NK-92 treated with Interleukin-12 subunit alpha and Interleukin-12 subunit beta, amount 100 ng/mL, for 24 hours (cell line): Measurements from ENCODE around the gene HOXA6.
A peak's percentile ranks its signal among the peaks of the same experiment; 100 is the strongest.

Experiments used
- DNase-seq: peaks from one replicate; lab custom pipeline; 2025; lab: John Stamatoyannopoulos, UW

HOXA6 gene

DNA sequence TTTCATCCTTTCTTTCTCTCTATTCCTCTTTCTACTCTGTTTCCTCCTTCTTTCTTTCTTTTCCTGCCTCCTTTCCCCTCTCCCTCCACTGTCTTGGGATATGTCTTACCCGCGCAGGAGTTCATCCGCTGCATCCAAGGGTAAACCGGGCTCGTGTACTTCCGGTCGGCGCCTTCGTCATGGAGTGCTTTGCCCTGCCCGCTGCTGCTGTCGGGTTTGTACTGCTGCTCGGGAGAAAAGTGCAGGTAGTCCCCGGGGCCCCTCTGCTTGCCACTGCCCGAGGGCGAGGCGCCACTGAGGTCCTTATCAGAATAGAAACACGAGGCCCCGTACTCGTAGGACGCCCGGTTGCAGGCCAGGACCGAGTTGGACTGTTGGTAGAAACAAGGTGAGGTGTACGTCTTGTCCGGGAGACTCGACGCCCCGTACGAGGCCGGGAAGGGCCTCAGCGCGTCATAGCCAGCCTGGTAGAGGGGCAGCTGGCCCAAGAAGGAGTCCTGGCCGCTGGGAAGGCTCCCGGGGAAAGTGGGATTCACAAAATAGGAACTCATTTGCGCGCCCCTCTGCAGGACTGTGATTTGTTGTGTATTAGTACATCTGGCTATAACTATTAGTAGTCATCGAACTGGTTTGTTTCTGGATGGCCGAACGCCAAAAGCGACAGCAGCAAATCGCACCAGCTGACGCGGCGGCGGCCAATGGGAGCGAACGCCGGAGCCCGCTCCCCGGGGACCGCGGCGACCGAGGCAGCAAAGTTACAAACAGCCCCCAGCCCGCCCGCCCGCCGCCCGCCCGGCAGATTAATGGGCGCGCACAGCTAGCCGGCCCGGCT is at the start of gene HOXA6:
Gene HOXA6 (minus strand): TSS at position 576 of the 832 bp plus-strand sequence. CDS start 25 bp downstream, at position 551.
- DNase-seq, result no peak

DNA sequence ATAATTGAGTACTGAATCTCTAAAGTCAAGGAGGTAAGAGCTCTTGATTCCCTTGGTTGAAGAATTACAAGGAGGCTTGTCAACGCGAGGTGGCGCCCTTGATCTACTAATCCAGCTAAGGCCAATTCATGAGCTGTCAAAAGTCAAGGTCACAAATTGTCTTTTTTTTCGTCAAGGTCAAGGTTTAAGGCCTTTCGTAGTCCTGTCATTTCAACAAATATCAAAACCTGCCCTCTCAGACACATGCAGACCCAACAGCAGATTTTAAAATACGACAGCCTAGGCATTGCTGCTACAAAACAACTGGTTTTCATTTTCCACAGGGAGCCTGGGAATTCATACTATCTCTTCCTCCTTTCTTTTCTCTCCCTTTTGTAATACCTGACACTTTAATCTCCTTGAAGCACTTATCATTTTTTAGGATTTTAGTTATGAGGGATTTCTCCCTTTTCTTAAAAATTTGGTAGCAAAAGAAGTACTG is 48.8 kb upstream of the HOXA6 start:
- DNase-seq, result peak; percentile 34

DNA sequence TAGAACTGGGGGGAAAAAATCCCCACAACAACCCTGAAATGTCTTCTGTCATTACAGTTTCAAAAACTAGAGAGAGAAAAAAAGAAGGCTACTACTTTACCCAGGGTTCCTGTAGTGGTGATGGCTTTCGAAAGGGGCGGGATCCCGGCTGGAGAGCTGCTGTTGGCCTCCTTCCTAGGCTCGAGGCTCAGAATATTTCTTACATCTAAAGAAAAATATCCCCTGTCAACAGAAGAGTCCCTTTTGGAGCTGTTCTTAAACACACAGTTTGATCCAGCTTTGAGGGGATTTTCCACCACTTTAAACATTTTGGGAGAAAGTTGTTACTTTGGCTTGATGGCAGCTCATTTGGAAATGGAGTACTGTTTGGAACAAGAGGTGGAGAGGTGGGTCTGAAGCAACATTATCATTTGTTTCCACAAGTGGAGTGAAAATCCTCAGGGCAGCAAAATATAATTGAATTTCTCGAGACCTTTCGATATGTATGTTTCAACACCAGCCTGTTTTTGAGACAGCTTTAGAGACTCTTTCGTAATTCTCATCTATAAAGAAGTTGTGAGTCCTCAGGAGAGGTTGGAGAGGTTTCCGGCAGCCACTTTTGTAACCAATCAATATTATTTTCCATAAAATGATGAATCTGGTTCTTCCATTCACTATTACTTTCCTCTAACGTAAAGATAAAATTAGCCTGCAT is 47.3 kb upstream of the HOXA6 start:
- no peak for DNase-seq

DNA sequence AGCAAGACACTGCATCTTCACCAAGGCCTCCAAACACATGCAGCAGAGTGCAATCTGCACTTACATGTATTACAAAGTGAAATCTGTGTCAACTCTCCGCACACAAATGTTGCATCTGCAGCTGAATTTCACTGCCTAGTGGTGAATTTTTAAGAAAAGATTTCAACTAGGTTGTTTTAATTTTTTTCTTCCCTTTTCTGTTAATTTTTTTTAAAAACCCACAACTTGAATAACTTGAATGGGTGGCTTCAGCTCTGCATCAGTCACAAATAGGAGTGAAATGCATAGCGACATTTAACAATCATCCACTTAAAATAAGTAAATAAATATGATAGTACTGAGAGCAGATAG is 46.4 kb upstream of the HOXA6 start:
- DNase-seq, result no peak

DNA sequence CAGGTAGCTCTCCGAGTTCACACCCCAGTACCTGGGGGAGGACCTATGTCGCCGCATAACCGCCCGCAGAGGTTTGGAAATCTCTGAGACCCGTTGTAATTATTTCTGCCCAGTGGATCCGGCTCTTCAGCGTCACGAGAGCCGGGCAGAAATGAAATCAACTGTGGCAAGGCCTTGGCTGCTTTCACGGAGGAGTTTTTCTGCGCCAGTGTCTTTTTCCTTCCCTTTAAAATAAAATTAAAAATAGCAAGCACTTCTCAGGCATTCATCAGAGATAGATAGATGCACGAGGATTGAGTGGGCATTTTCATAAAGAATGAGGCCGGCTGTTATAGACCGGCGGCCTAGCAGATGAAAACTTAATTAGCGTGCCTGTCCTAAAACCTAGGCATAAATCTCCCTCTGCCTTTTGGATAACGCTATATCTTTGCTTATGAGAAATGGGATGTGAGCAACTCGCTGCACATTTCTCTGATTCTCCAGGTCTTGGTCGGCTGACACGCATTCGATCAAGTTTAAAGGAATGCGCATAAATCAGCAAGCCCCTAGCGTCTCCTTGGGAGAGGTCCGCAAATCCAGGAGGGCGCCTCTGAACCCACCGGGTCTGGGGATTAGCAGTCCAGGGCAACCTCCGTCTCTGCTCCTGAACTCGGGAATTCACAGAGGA is 45.9 kb upstream of the HOXA6 start:
- DNase-seq, result no peak

DNA sequence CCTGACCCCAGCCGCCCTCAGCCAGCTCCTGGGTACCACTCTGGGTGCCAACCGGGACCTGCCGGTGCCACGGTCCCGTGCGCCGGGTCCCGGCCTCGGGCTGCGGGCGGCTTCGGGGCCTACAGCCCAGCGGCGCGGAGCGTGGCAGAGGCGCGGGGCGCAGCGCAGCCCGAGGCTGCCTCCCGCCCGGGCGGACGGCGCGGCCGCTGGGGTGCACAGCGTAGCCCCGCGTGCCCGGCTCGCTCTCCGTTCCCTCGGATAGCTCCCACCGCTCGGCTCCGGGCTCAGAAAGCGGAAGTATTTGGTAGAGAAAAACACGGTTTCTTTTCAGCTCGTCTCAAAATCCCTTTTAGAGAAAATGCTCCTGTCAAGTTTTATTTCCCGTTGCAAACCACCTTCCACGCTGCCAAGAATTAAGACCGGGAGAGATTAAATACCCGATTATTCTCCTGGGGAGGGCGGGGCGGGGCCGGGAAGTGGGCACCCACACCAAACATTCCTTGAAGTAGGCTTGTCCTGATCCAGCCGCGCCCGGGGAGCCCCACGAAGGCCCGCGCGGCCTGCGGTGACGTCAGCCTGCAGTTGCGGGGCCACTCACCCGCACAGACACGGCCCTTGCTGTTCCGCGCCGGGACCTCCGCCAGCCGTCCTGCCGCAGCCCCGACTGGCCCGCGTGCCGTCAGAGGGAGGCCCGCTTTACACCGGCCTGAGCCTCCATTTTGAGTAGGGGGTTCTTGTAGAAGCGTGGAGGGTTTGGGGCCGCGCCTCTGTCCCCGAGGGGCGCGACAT is 45.2 kb upstream of the HOXA6 start:
- no peak for DNase-seq

DNA sequence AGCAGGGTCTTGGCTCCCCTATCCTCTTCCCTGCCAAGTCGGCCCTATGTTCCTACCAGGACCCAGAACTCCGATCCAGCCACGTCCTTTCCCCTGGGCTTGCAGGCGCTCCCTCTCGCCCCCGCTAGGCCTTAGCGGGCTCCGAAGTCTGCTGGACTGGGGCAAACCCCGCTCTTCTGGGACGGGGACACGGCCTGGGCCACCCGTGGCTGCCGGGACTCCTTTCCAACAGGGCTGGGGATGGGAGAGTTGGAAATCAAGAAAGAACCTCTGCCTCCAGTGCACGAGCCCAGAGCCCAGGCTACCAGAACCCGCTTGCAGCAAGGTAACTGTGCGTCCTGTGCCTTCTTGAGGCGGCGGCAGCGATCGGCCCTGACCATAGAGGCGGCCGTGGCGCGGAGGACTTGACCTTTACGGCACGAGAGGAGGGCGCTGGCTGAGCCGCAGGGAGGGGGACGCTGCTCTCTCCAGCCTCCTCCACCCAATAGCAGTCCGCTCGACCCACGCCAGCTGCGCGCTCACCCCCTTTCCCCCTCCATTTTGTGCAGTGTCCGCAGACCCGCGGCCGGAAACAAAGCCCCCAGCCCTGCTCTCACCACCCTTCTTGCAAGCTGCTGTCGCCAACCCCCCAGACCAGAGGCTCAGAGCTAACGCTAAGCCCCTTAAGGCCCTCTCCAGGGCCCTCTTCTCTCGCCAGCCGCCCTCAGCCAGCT is 44.4 kb upstream of the HOXA6 start:
- DNase-seq, result no peak

DNA sequence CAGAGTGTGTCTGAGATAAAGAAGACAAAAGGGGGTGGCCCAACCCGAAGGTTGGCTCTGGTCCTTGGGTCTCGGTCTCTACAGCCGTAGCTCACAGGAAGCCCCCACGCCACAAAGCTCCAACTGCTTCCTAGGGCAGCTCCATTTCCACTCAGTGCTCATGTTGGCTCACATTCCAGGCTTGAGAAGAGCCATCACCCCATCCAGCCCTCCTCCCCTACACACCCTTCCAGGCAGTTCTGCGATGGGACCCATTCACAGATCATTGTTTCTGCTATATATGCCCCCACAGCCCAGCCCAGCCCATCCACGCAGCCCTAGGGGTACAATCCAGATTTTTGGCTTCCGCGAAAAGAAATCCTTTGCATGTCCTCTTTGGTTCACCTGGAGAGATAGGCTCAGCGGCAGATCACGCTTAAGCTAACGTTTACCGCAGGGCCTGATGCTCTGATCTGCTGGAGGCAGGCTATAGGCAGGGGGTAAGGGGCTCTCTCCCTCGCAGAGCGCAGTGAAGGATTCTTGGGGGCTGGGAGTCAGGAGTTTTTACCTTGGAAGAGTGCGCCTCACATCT is 43.7 kb upstream of the HOXA6 start:
- DNase-seq, result no peak

DNA sequence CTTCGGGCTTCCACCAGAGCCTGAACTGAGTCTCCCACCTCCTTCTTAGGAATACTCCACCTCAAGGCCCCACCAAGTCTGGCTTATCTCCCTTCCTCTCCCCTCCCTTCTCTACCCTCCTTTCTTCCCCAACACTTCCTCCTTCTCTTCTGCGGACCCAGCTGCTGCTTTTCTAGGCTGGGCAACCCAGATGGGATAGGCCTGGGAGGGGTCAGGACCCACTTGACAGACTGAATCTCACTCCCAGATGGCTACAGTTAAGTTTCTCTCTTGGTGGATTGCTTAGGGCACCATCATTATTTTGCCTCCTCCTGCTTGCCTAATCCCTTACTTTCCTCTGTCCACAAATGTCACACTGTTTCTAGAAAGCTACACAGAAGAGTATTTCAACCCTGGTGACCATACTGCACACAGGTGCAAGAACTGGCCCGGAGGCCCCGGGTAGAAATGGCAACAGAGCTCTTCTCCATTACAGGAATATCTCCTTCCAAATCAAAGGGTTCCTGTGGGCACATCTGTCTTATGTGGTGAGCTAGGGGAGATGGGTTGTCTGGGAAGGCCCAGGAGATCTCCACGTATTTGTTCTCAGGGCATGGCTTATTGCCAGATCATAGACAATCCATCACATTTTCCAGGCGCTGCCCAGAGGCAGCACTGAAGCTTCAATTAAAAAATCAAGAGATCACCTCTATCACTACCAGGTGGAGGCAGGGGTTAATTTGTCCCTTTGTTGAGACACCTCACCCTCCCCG is 42.6 kb upstream of the HOXA6 start:
- no peak for DNase-seq

DNA sequence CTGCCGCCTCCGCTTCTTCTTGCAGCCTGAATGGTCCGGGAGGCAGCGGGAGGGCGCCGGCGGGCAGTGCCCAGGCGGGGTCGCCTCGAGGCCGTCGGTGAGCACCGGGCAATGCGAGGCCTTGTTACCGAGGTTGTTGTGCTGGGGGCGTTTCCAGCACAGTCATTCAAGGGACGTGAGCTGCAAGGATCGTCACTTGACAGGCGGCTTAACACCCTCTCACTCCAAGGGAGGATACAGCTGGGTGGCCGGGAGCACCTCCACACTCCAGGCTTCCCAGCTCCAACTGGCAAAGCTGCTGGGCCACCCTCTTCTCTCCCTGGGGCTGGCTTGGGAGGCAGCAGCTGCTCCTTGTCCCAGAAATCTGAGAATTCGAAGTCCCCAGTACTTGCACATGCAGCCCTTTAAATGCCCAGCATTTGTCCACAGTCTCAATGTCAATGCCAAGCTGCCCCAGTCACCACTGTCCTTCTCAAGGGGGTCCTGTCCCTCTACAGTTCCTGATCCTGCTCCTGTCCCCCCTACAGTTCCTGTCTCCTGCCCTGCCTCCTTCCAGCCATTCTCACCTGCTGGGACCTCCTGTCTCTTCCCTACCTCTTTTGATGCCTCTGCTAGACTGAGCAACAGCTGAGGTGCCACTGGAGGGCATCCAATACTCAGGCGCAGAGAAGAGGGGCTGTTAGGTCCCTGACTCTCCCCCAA is 41.9 kb upstream of the HOXA6 start:
- no peak for DNase-seq

DNA sequence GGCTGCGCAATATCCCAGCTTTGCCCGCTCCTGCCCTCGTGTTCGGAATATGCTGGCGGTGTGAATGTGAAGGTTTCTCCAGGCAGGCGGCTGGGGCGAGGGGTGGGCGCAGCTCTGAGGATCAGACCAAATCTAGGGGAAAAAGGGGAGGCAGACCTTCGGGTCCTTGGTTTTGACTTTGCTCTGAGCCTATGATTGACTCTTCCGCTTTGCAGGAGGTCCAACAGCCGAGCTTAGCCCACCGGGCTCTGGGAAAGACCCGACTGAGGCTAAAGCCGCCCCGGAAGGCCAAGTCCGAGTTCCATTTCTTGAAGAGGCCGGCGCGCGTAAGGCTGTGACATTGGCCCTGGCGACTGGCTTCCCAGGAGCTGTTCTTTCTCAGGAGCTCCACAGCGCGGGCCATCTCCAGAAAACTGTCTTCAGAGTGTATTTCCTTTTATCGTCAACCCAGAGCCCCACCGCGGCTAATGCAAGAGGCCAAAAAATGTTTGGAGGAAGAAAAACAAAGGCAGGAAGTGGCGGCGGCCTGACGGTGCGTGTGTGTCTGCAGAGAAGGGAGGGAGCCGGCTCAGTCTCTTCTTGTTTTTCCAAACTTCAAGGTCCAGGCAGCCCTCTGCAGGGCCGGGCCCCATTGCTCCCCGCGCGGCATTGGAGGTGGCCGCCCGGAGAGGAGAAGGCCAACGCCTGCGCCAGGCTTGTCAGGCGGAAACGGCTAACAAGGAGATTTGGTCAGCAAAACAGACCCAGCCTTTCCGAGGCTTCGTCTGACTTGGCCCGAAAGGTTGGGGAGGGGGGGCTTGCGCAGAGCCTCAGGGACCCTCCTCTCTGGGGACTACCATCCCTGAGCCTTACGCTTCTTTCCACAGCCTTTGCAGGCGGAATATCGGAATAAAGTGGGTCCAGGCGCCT is 41.1 kb upstream of the HOXA6 start:
- DNase-seq, result no peak

DNA sequence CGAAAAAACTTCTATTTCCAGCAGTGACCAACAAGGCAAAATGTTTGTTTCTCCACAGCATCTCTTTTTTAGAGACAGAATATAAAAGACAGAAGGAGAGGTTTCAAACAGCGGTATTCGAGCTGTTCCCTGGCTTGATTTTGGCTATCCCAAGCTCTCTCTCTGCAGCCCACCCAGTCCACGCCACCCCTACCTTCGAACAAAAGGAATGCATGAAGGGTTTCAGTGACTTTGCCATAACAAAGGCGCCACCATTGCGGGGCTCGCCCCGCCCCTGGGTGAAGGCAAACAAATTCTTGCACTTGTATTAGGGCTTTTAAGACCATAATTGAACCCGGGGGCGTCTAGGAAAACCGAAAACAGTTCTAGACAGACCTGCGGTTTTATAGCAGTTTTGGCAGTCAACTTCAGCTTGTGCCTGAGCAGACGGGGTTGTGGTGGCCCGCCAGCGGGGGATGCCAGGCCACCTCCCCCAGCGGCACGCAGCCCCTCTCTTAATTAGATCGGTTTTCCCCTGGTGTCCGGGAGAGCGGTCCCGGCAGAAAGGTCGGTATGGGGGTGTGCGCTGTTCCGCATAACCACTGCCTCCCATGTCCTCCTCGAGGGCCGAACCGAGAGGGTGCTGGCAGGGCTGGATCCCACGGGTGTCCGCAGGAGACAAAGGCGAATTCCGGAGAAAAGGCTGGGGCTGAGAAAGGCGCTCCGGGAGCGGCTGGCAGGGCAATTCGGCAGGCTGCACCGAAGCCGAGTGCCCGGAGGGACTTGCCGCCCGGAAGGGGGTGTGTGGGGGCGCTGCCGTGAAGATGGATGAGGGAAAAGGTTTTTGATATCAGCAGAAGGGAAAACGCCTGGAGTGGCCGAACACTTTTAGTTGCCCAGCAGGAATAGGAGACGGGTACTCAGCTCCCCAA is 40.2 kb upstream of the HOXA6 start:
- no peak for DNase-seq

DNA sequence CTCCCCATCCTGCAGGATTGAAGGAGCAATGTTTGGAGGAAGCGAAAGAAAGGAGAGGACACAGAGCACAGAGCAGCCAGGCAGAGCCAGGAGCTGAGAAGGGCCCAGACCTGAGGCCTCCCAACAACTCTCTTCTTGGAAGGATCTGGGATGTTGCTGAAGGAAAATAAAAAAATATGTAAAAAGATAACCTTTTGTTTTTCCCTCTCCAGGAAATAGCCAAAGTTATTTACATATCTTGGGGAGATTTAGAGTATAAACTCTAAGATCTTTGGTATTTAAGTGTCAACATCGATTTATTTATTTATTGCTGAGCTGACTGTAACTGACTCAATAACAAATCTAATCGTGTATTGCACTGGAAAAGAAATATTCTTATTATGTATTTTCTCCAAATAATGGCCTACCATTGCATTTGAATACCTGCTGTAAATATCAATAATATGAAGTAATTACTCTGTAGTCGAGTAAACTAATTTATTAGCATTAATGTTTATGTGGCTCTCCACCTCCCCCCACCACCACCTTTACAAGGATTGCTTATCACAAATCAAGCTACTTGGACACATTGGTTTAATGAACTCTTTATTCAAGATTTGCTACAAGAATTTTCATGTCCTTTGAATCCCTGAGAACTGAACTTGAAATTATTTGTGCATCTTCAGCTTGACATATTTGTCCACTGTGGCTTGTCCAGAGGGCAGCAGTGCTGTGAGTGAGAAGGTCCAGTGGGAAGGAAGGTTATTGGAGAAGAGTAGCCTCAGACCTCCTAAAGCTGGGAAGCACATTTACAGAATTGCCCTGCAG is 39.3 kb upstream of the HOXA6 start:
- no peak for DNase-seq

DNA sequence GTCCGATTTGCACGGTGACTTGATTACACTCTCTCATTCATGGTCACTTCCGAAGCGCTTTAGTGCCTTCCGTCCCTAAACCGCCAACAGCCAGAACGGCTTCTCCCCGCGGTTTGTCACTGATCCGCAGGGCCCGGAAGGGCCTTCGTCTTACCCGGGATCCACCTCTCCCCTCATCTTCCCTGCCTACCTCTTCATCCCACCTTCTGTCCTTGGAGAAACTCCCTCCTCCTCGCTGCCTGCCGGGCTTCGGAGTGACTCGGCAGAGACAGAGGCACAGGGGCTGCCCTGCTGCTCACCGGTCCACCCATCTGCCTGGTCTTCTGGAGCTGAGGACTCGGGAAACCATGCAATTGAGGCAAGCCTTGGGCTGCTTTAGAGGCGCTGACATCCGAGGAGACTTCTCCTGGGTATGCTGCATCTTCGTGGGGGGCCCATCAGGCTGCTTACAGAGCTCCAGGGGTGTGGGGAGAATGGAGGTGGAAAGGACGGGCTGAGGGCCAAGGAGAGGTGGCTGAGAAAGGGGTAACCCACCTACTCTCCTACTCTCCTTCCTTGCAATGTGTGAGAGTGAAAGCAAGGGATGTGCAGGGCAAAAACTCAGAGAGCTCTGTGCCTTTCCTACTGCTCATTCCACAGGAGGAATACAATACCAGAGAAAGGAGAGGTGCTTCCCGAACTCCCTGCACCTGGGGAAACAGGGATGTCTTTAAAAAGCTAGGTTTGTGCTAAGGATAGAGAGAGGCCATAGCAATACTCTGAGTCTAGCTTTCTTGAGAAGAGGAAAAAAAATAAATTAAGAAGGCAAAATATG is 38.5 kb upstream of the HOXA6 start:
- DNase-seq, result no peak

DNA sequence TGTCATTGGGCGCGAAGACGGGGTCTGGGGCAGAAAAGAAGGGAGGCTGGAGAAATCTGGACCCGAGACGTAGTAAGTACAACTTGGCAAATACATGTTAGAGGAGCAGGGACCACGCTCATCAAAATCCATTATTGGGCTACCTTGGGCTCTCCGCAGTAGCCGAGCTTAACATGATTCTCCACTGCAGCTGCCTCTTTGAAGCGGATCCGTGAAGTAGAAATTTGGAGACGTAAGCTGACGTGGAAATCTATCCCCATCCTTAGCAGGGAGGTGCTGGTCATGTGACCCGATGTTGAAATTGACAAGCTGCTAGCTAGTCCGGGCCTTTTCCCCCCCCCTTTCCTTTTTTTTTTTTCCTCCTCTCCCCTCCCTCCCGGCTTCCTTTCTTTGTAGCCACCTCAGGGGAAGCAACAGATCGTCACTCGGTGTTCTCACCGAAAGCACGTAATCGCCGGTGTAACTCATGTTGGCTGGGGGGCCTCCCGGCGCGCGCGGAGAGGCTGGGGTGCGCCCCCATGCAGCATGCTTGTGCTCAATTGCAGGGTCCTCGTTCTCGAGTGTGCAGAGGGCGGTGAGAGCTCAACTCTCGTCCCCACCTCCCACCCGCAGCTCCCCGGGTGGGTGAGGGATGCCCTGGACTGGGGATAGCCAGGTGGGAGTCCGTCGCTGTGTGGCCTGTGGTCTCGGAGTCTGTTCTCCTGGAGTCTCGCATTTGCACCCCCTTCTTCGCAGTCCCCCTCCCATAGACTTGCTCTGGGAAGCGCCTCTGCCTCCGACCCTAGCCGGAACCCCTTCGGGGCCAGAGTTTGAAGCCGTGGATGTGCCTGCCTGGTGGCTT is 37.7 kb upstream of the HOXA6 start, which contains the start of gene HOXA11:
Gene HOXA11 (minus strand): TSS at position 220 of the 841 bp plus-strand sequence. CDS start 88 bp downstream, at position 132.
- no peak for DNase-seq
